GM18868 (cell line): ENCODE results near the gene TMEM255B.
"Not testable (repeated sequence)": the region's sequence is repeated elsewhere in the genome, so short reads cannot be mapped to it uniquely, and the experiment has no call there.

ENCODE experiments used
- ATAC-seq: cut with Tn5 transposase; IDR thresholded peaks from one replicate; pipeline ENCODE4 v1.9.1; 2021; ENCODE audit warnings: mild to moderate bottlenecking, moderate library complexity; ENCODE audit not compliant: unreplicated experiment

TMEM255B gene

GRCh38 chr13:113815151-113816058 lies 56.4 kb downstream of the TMEM255B start:
- peak; percentile 48 for ATAC-seq

- no peak for ATAC-seq
Observed at GRCh38 chr13:113816254-113816929, 57.4 kb downstream of the TMEM255B start.

- ATAC-seq, result peak; percentile 71
Observed at GRCh38 chr13:113816946-113817859, 58.2 kb downstream of the TMEM255B start.

GRCh38 chr13:113817860-113818691 lies 59.0 kb downstream of the TMEM255B start:
- no peak for ATAC-seq

- ATAC-seq, result no peak
Observed at GRCh38 chr13:113818700-113819295, 59.8 kb downstream of the TMEM255B start.

- no peak for ATAC-seq
Observed at GRCh38 chr13:113819341-113819730, 60.3 kb downstream of the TMEM255B start.

GRCh38 chr13:113819731-113820715 lies 61.0 kb downstream of the TMEM255B start:
- no peak for ATAC-seq

GRCh38 chr13:113820813-113821651 lies 62.0 kb downstream of the TMEM255B start:
- no peak for ATAC-seq

GRCh38 chr13:113821847-113822246 lies 62.8 kb downstream of the TMEM255B start:
- no peak for ATAC-seq

GRCh38 chr13:113822266-113822665 lies 63.2 kb downstream of the TMEM255B start:
- no peak for ATAC-seq

- no peak for ATAC-seq
Observed at GRCh38 chr13:113822956-113823744, 64.1 kb downstream of the TMEM255B start.

GRCh38 chr13:113823771-113824170 lies 64.7 kb downstream of the TMEM255B start:
- no peak for ATAC-seq

GRCh38 chr13:113825841-113826240 lies 66.8 kb downstream of the TMEM255B start:
- ATAC-seq, result no peak

GRCh38 chr13:113826446-113826845 lies 67.4 kb downstream of the TMEM255B start:
- ATAC-seq, result not testable (repeated sequence)

GRCh38 chr13:113827021-113827420 lies 68.0 kb downstream of the TMEM255B start:
- ATAC-seq, result no peak

GRCh38 chr13:113828282-113828825 lies 69.3 kb downstream of the TMEM255B start:
- ATAC-seq, result no peak
